ENCODE data around the gene ANKRD40.
"Not testable (repeated sequence)": the region's sequence is repeated elsewhere in the genome, so short reads cannot be mapped to it uniquely, and the experiment has no call there.

The ANKRD40 gene

DNA sequence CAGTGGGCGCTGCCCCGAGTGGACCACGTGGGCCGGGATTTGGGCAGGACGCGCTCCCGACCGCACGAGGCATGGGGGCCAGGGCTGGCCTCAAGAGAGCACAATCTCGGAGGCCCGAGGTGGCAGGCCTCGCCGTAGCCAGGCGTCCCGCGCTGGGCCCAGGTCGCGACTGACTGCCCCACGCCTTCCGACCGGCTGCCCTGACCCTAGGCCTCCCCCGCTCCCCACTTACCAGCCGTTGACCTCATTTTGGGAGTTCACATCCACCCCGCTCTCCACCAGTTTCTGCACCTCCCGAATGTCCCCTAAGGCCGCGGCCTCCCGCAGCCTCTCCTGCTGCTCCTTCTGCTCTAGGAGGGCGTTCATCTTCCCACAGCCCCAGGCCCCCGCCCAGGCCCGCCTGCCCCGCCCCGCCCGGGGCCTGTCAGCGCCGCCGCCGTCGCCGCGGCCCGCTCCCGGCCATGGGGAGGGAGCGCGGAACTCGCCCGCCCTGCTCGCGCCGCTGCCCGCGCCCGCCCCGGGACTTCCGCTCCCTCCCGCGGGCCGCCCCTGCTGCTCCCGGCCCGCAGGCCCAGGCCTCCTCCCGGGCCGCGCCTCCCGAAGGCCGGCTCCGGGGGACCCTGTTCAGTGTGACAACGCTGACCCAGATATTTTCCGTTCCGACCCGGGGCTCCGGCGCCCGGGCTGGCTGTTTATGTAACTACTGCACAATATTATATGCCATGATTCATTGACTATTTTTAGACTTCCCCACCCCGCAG is at the start of gene ANKRD40:
Gene ANKRD40, minus strand, starts transcription at position 626 of the 761 bp plus-strand sequence. Its CDS starts 260 bp downstream, at position 366.
- DNase-seq = peak; percentile 82

- no peak for DNase-seq
Observed at GRCh38 chr17:50754521-50754920, 46.8 kb upstream of the ANKRD40 start.

DNA sequence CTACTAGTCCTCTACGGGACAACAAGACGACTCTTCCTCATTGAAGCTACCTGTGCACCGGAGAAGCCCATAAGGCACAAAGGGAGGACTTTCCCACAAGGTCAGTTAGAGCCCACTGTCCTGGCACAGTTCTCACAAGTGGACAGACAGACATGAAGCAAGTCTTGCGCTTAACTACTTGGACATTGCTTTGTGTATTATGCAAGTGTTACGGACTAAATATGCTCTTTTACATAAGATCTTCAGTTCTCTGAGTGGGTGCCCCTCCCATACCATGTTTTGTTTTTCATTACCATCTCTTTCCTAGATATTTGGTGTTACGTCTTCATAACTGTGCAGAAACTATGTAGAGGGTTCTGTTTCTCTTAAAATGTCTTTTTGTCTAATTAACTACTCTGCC is 41.5 kb upstream of the ANKRD40 start:
- DNase-seq = no peak

- no peak for DNase-seq
Observed at GRCh38 chr17:50745631-50746030, 37.9 kb upstream of the ANKRD40 start.

DNA sequence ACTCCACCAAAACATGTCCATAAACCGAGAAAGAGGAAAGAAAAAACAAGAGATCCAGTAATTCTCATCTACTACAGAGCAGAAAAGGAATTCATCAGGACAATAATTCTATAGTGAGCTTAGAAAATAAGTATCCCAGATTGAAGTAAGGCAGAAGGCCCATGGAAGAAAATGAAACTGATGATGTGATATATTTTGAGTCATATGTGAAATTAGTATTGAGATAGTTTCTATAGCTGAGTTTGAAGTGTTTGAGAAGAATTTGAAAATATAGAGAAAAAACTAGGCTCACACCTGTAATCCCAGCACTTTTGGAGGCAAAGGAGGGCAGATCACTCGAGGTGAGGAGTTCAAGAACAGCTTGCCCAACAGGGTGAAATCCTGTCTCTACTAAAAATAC is 31.4 kb upstream of the ANKRD40 start:
- DNase-seq = no peak

- DNase-seq = no peak
Observed at GRCh38 chr17:50737118-50737698, 29.5 kb upstream of the ANKRD40 start.

GRCh38 chr17:50735287-50735686 is 27.6 kb upstream of the ANKRD40 start:
- DNase-seq = no peak

DNA sequence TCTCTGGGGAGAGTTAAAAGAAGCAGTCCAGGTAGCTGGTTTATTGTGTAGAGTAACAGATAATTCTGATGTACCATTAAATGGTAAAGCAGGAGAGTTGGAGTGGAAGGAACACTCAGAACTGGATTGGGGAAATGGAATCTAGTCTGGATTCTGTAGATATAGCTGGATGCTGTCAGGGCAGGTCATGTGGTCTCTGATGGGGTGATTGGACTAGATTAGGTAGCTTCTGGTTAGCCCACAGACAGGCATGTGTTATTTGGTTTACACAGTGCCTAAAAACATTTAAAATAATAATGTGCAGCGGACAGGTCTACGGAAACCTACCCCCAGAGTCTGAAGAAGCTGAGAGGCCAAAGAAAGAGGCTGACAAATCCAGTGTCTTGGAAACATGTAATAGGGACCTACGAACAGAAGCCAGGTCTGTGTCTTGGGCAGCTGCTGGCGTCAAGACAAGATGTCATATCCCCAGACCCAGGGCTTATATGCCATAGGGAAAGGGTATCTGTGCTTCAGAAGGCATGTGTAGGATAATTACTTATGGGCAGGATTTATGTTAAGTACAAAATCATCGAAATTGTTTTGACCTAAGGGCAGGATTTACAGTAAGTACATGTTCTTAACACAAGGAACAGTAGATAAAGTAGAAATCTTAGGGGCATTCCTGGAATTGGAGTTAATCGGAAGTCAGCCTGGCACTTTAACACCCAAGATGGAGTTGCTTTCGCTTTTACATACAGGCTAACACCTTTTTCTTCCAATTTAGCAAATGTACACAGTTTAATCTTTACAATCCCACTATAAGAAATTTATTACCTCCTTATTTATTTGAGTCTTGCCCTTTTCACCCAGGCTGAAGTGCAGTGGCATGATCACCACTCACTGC is 24.1 kb upstream of the ANKRD40 start:
- no peak for DNase-seq

DNA sequence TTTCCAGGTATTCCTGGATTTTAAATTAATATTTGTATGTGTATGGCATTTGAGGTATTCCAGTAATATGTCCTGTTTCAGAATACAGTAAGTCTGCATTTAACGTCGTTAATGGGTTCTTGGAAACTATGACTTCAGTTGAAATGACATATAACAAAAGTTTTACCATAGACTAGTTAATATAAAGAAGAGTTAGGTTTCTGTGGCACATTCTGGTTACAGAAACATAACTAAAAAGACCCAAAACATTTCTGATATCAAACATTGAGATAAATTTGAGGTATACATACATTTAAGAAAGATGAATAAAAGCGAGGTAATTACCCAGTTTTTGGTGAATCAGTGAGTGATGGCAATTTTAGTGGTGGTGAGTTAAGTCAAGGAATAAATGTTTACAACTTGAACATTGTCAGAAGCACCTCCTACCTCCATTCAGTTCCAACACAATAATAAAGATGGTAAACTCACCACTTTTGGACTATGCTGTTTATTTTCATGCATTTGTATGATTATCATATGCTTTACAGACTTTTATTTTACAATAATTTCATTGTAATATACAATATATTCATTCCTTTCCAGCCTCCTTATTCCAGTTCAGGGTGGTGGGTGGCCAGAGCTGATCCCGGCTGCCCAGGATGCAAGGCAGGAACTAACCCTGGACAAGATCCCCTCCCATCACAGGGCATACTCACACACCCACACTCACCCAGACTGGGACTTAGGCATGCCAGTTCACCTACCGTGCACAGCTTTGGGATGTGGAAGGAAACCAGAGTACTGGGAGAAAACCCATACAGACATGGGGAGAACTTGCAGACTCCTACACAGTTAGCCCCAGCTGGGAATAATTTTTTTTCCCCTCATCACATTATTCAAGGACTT is 21.4 kb upstream of the ANKRD40 start:
- DNase-seq = no peak

GRCh38 chr17:50728112-50728429 is 20.4 kb upstream of the ANKRD40 start:
- no peak for DNase-seq

GRCh38 chr17:50725769-50726655 is 18.3 kb upstream of the ANKRD40 start:
- DNase-seq = no peak

DNA sequence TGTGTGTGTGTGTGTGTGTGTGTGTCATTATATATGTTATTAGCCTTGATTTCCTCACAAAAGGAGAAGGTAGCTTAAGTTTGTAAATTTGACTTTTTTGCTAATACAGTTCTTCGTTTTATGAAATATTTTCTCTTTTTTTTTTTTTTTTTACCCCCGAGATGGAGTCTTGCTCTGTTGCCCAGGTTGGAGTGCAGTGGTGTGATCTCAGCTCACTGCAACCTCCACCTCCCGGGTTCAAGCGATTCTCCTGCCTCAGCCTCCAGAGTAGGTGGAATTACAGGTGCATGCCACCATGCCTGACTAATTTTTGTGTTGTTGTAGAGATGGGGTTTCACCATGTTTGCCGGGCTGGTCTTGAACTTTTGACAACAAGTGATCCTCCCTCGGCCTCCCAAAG is 16.9 kb upstream of the ANKRD40 start:
- not testable (repeated sequence) for DNase-seq

DNA sequence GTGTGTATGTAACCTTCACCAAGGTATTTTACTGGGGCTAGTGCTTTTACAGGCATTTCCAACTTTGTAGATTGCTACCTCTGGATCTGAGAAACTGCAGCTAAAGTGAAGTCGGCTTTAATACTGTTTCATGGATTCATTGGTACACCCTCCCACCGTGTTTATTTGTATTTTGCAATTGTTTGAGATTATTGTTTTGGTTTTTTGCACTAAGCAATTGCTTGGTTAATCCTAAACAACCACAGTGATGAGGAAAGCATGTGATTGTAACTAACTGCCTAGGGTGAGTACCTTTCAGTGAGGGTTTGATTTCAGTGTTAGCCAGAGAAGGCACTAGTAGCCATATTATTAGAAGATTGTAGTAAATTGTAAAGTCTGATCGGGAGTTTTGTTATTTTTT is 15.0 kb upstream of the ANKRD40 start:
- DNase-seq = no peak

DNA sequence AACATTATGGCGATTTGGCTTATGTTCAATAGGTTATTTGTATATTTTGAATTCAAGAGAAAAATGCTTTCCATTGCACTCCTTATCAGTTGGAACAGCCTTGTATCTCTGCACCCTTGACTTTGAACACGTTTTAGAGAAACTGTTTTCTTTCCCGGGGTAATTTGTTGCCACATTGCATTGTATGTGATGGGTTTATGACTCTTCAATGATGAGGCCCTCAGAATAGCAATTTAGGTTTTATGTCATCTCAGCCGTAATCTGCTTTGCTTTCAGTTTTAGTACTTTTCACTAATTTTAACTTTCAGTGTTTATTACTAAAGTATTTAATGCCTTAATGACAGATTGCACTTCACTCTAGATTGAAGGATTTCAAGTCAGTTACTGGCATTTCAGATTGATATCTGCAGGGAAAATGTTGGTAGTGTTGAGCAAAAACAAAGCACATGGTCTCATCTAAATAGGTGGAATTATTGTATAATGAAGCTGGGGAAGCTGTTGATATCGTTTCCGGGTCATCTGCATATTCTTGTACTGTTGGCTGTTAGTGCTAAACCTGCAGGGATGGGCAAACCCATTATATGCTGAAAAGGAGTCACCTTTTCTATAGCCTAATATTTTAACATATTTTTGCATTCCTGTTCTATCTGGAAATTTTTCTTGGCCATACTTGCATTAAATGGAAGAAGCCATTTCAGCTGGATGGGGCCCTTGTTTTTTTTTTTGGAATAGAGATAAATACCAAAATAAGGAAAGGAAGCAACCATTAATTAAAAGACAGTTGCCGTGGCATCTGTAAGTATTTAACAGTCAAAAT is 13.7 kb upstream of the ANKRD40 start:
- DNase-seq = no peak

- DNase-seq = no peak
Observed at GRCh38 chr17:50719924-50720794, 12.4 kb upstream of the ANKRD40 start.

GRCh38 chr17:50719144-50719923 is 11.6 kb upstream of the ANKRD40 start, which contains the start of gene LUC7L3:
Gene LUC7L3 (plus strand): TSS chr17:50719603. CDS start chr17:50719733, 130 bp downstream.
- peak; percentile 85 for DNase-seq

DNA sequence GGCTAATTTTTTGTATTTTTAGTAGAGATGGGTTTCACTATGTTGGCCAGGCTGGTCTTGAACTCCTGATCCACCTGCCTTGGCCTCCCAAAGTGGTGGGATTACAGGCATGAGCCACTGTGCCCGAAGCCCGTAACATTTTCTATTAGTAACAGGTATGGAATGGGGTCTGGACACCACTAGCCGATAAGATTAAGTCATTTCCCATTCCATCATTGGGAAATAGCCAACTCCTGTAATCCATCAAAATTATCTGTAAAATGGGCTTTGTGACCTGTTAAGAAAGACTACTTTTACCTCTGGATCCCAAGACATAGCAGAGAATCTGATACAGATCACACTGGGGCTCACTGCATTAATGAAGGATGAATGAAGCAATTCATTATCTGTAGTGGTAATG is 7.8 kb upstream of the ANKRD40 start:
- no peak for DNase-seq

DNA sequence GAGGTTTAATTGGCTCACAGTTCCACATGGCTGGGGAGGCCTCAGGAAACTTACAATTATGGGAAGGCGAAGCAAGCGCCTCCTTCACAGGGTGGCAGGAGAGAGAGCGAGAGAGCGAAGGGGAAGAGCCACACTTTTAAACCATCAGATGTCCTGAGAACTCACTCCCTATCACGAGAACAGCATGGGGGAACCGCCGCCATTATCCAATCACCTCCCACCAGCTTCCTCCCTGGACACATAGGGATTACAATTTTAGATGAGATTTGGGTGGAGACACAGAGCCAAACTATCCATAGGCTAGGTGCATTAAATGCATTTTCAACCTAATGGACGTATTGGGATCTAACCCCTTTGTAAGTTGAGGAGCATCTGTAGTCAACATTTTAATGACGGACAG is 4.9 kb upstream of the ANKRD40 start:
- DNase-seq = no peak

DNA sequence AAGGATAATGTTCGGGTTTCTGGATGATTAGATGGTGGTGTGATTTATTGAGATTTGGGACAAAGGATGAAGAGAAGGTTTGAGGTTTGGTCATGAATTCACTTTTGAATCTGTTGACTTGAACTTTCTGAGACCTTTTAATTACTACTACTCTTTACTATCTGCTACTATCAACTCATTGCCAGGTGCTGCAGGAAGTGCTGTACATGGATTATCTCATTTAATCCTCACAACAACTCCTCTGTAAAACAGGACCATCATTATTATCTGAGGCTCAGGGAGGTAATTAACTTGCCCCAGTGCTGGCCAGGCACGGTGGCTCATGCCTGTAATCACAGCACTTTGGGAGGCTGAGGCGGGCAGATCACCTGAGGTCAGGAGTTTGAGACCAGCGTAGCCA is 2.9 kb upstream of the ANKRD40 start:
- DNase-seq = no peak

Measured in NCI-H524 treated with DMSO at 0.1 percent for 48 hours (cell line).